Smooth muscle cell of the umbilical artery (primary cell): ENCODE measurements around the gene RNF5. TPM values are rescaled to one million over a fixed set of nuclear protein-coding genes. Genes with fewer than 3 reads are reported as not detected.

ENCODE experiments used
- total RNA-seq: library from RNA; depleted of rRNA; stranded (reverse); fragments of >200 nt; gene quantifications from 2 replicates; pipeline ENCODE4 v1.2.3, GENCODE V29; 2014

Gene RNF5
- 14.9 and 24.6 TPM in 2 replicates for total RNA-seq

DNA sequence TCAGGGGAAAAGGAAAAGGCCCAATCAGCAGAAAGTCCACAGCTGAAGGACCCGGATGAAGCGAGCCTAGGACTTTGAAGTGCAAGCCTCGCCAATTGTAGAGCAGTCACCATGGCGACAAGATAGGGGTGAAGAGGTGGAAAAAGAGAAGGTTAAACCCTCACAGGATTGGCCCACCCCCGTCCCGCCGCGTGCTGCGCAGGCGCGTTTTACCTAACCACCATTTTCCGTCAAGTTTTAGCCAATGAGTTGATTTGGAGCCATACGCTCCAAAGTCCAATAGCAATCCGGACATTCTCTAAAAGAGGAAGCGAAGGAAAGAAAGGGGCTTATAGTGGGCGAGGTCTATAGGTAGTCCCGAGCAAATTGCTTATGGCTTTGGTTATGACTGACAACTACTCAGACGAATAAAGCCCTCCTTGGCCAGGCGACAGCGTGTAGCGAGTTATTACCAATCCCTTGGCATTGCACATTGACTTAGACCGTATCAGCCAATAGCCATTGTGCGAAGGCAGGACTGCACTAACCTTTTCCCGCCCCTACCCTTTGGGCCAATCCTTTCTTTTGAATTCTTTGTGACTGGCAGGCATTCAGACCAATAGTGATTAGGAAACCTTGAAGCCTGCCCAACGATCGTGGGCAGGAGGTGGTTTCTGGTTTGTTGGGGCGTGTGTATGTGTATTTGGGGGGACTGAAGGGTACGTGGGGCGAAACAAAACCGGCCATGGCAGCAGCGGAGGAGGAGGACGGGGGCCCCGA is at the start of gene RNF5:
TSS of gene RNF5 (plus strand) at position 618 of the 759 bp plus-strand sequence. CDS start at position 725, 107 bp downstream.

GRCh38 chr6:32151863-32152768 is 26.1 kb upstream of the RNF5 start, which contains the start of gene PRRT1:
TSS of gene PRRT1 (minus strand) at chr6:32151939. CDS start at chr6:32151827, 112 bp downstream.

GRCh38 chr6:32153564-32154513 is 24.4 kb upstream of the RNF5 start, which contains the start of gene PPT2:
TSS of gene PPT2 (plus strand) at chr6:32154141. CDS start at chr6:32154595, 454 bp downstream.

DNA sequence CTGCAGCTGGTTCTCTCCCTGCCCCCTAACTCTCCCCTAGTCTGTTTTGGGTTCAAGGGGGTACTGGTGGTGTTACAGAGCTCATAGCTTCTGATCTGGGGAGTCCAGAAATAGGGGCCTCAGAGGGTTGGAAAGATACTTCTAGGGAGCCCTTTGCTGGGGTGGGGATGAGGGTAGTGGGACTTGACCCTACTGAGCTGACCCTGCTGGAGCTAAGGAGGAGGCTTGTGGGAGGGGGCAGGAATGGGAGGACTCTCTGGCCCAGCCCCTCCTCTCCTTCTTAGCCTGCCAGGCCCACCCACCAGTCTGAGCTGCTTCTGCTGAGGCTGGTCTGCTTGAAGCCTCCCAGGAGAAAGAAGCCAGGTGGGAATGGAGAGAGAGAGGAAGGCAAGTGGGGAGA is 13.9 kb upstream of the RNF5 start, which contains the start of gene EGFL8:
TSS of gene EGFL8 (plus strand) at position 301 of the 400 bp plus-strand sequence. CDS start 1,571 bp downstream, outside the sequence.

GRCh38 chr6:32175711-32176475 is 2.3 kb upstream of the RNF5 start, which contains the start of gene AGPAT1:
TSS of gene AGPAT1 (minus strand) at chr6:32176084. CDS start at chr6:32171496, 4,588 bp downstream.

DNA sequence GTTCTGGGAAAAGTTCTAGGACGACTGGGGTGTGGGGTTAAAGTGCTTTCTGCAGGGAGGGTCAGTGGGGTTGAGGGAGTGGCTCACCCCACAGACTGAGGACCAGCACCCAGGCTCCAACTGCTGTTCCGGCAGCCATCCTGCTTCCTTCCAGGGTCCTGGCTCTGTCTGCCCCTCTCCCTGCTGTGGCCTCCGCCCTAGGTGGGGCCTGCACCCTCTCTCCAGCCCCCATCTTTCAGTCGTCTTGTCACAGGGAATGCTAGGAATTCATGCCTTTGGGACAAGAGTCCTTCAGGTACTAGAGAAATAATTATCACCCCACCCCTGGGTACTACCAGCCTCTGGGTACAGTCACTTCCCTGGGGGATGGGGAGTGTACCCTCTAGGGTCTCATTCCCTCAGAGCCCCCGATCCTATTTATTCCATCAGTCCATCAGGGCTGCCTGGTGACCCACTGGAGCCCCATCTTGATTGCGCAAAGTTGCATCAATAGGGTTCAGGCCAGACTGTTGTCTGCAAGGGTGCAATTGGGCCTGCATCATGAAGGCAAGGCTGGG is 6.0 kb downstream of the RNF5 start, which contains the start of gene AGER:
TSS of gene AGER (minus strand) at position 170 of the 557 bp plus-strand sequence. CDS start at position 139, 31 bp downstream.

DNA sequence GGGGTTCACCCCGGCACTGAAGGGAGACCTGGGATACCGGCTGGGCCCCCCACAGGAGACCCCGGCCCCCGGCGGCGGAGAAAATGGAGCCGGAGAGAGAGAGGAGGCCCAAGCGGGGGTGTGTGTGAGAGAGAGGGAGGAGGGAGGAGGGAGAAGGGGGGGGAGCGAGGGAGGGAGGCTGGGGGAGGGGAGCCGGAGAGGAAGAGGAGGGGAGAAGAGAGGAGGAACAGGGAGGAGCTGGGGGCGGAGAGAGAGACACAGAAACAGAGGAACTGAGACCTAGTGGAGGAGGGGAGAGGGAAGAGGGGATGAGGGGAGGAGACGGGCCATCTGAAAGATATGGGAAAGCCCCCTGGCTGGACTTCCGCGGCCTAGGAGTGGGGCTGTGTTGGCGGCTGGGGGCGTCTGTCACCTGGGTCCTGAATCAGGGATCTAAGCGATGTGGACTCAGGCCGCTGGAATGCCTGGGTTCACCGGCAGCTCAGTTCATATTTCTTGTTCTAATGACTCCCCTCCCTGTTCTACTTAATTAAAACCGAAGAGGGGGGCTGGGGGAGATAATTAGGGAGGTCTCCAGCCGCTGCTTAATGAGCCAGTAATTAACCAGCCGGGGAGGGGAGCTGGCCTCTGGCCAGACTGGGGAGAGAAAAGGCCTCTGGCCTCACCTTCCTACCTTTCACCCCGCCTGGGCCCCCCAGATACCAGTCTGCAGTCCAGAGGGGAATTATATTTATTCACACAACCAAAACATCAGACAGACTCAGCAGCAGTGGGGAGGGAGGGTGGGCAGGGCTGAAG is 12.0 kb downstream of the RNF5 start, which contains the start of gene PBX2:
TSS of gene PBX2 (minus strand) at position 149 of the 798 bp plus-strand sequence. CDS start 287 bp downstream, outside the sequence.

DNA sequence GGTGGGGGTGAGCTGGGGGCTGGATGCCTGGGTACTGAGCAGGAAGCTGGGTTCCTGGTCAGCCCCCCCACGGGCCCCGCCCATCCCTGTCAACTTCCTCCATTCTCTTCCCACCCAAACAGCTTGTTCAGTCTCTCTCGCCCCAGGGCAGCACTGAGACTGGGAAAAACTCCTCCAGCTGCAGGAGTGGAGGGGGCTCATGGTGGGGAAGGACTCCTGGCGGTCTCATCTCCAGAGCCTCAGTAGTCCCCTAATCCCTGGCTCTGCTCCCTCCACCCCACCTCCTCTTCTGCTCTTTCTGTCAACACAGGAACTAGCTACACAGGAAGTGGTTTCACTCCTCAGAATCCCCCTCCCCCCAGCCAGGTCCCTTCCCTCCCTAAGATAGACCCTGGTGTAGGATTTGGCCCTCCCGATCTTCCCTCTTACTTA is 14.4 kb downstream of the RNF5 start, which contains the start of gene GPSM3:
TSS of gene GPSM3 (minus strand) at position 36 of the 432 bp plus-strand sequence. CDS start 130 bp downstream, outside the sequence.

GRCh38 chr6:32223258-32224235 is 45.3 kb downstream of the RNF5 start, which contains the start of gene NOTCH4:
TSS of gene NOTCH4 (minus strand) at chr6:32224067. CDS start at chr6:32223928, 139 bp downstream.

Other genes with a start within 250 kb of the RNF5 start
- 4.1 and 28.8 TPM in 2 replicates for gene CFB, start 232.3 kb upstream of the RNF5 start, total RNA-seq
- gene NELFE, start 219.4 kb upstream of the RNF5 start, total RNA-seq = 89.1 and 109 TPM in 2 replicates
- 60.3 and 63.7 TPM in 2 replicates for gene SKIC2, start 219.2 kb upstream of the RNF5 start, total RNA-seq
- 11.0 and 11.3 TPM in 2 replicates for gene DXO, start 206.3 kb upstream of the RNF5 start, total RNA-seq
- gene C4A, start 196.3 kb upstream of the RNF5 start, total RNA-seq = 4.2 and 4.3 TPM in 2 replicates
- gene C4B, start 163.6 kb upstream of the RNF5 start, total RNA-seq = 2.1 and 3.9 TPM in 2 replicates
- 0.14 TPM in 1 of 2 replicates, not detected in the other for gene CYP21A2, start 140.0 kb upstream of the RNF5 start, total RNA-seq
- 0.89 and 1.7 TPM in 2 replicates for gene TNXB, start 69.1 kb upstream of the RNF5 start, total RNA-seq
- gene ATF6B, start 50.2 kb upstream of the RNF5 start, total RNA-seq = 18.7 and 28.5 TPM in 2 replicates
- 3.0 and 3.6 TPM in 2 replicates for gene FKBPL, start 48.1 kb upstream of the RNF5 start, total RNA-seq
- gene PRRT1, start 26.5 kb upstream of the RNF5 start, total RNA-seq = 0.09 TPM in 1 of 2 replicates, not detected in the other
- gene PPT2, start 24.3 kb upstream of the RNF5 start, total RNA-seq = 16.3 and 16.6 TPM in 2 replicates
- gene EGFL8, start 13.8 kb upstream of the RNF5 start, total RNA-seq = 1.2 and 1.4 TPM in 2 replicates
- gene AGPAT1, start 2.3 kb upstream of the RNF5 start, total RNA-seq = 19.3 and 28.4 TPM in 2 replicates
- gene AGER, start 5.8 kb downstream of the RNF5 start, total RNA-seq = 0.23 TPM in 1 of 2 replicates, not detected in the other
- gene PBX2, start 11.8 kb downstream of the RNF5 start, total RNA-seq = 36.2 and 58.1 TPM in 2 replicates
- 0.59 and 1.2 TPM in 2 replicates for gene GPSM3, start 14.2 kb downstream of the RNF5 start, total RNA-seq
- gene NOTCH4, start 45.7 kb downstream of the RNF5 start, total RNA-seq = 0.42 and 1.5 TPM in 2 replicates
- not detected in 2 replicates for gene TSBP1, start 193.5 kb downstream of the RNF5 start, total RNA-seq
- not detected in 2 replicates for gene BTNL2, start 228.8 kb downstream of the RNF5 start, total RNA-seq